Large intestine (tissue), 3 donors: ENCODE measurements around the gene NBEA. TPM values are rescaled to one million over a fixed set of nuclear protein-coding genes. Genes with fewer than 3 reads are reported as not detected.

ENCODE experiments used
- DNase-seq, 2 donors: peaks; one replicate each; pipeline versions ENCODE4 v3.0.0 to v3.0.0-alpha.2; 2013
- H3K27ac ChIP-seq: one replicate; pipeline ENCODE4 v1.5.1; 2013; ENCODE audit warnings: low read length
- H3K27me3 ChIP-seq: 2 replicates; pipeline ENCODE4 v1.6.1; 2013; ENCODE audit warnings: low read length; ENCODE audit not compliant: control insufficient read depth, insufficient read depth
- H3K36me3 ChIP-seq: 2 replicates; pipeline ENCODE4 v1.6.1; 2013; ENCODE audit warnings: low read length; ENCODE audit not compliant: control insufficient read depth, insufficient read depth
- H3K4me1 ChIP-seq: one replicate; pipeline ENCODE4 v1.6.1; 2013; ENCODE audit warnings: low read length; ENCODE audit not compliant: control insufficient read depth, insufficient read depth
- H3K4me3 ChIP-seq: one replicate; pipeline ENCODE4 v1.5.1; 2013; ENCODE audit warnings: low read length
- H3K9me3 ChIP-seq: one replicate; pipeline ENCODE4 v1.6.1; 2013; ENCODE audit warnings: mild to moderate bottlenecking, low read depth, low read length, moderate library complexity; ENCODE audit not compliant: control insufficient read depth
- WGBS: methylation state at CpG from one replicate; pipeline ENCODE4 v1.1.5; 2013; ENCODE audit warnings: low lambda C conversion rate; ENCODE audit not compliant: insufficient coverage; 5-methylcytosine and 5-hydroxymethylcytosine counted together
- polyA plus RNA-seq: library from polyadenylated mRNA; unstranded; fragments of 120-200 nt; gene quantifications from one replicate; pipeline ENCODE4 v1.2.1, GENCODE V29; 2013

NBEA gene
- polyA plus RNA-seq, 1 donor, result 8.7 TPM

- Histone ChIP-seq H3K4me3 (no peak overlapping the region), H3K4me1 (no peaks in the 10 kb centered on the region), H3K27ac (no peak overlapping the region), H3K36me3 (no peaks in the 10 kb centered on the region), H3K9me3 (no peaks in the 10 kb centered on the region), H3K27me3 (no peaks in the 10 kb centered on the region)
- DNase-seq, result no peak
- WGBS, result no CpG with 5 or more reads among the region's 3 CpGs
These were observed 218.8 kb downstream of the NBEA start for GRCh38 chr13:35160896-35161295.

GRCh38 chr13:35162420-35162819 lies 220.3 kb downstream of the NBEA start:
- no peak overlapping the region for H3K27ac ChIP-seq
- WGBS, result 78% methylated on average over 2 of the region's 2 CpGs
- no peaks in the 10 kb centered on the region for H3K36me3 ChIP-seq
- no peak overlapping the region for H3K4me3 ChIP-seq
- DNase-seq, result no peak
- no peaks in the 10 kb centered on the region for H3K27me3 ChIP-seq
- no peaks in the 10 kb centered on the region for H3K4me1 ChIP-seq
- H3K9me3 ChIP-seq, result no peaks in the 10 kb centered on the region

GRCh38 chr13:35163674-35164073 lies 221.6 kb downstream of the NBEA start:
- WGBS, result 100% methylated on average over 1 of the region's 1 CpG
- H3K4me1 ChIP-seq, result no peaks in the 10 kb centered on the region
- DNase-seq, result no peak

GRCh38 chr13:35164324-35164932 lies 222.4 kb downstream of the NBEA start:
- Histone ChIP-seq H3K27ac (no peak overlapping the region), H3K27me3 (no peaks in the 10 kb centered on the region), H3K4me3 (no peak overlapping the region), H3K36me3 (no peaks in the 10 kb centered on the region), H3K4me1 (no peaks in the 10 kb centered on the region), H3K9me3 (no peaks in the 10 kb centered on the region)
- DNase-seq, result peak; percentile 7 to 9

More at GRCh38 chr13:35163674-35164073, 221.6 kb downstream of the NBEA start:
- Histone ChIP-seq H3K36me3 (no peaks in the 10 kb centered on the region), H3K27me3 (no peaks in the 10 kb centered on the region), H3K27ac (no peak overlapping the region), H3K4me3 (no peak overlapping the region), H3K9me3 (no peaks in the 10 kb centered on the region)

- Histone ChIP-seq H3K4me1 (no peaks in the 10 kb centered on the region), H3K36me3 (no peaks in the 10 kb centered on the region), H3K27me3 (no peaks in the 10 kb centered on the region), H3K9me3 (no peaks in the 10 kb centered on the region), H3K4me3 (no peak overlapping the region), H3K27ac (no peak overlapping the region)
- no peak for DNase-seq
These were observed 223.1 kb downstream of the NBEA start for GRCh38 chr13:35165205-35165604.

GRCh38 chr13:35179494-35179893 lies 237.4 kb downstream of the NBEA start:
- Histone ChIP-seq H3K27ac (no peak overlapping the region), H3K4me3 (no peak overlapping the region), H3K27me3 (no peaks in the 10 kb centered on the region), H3K9me3 (no peaks in the 10 kb centered on the region), H3K4me1 (no peaks in the 10 kb centered on the region), H3K36me3 (no peaks in the 10 kb centered on the region)
- peak in 1 of 2 donors; percentile 4 for DNase-seq
- WGBS, result no CpG with 5 or more reads among the region's 2 CpGs

GRCh38 chr13:35179920-35180663 lies 238.0 kb downstream of the NBEA start:
- no peak for DNase-seq
- no peak overlapping the region for H3K27ac ChIP-seq
- H3K4me3 ChIP-seq, result no peak overlapping the region
- no peaks in the 10 kb centered on the region for H3K36me3 ChIP-seq
- no peaks in the 10 kb centered on the region for H3K9me3 ChIP-seq
- H3K4me1 ChIP-seq, result no peaks in the 10 kb centered on the region
- WGBS, result 76% methylated on average over 3 of the region's 3 CpGs
- no peaks in the 10 kb centered on the region for H3K27me3 ChIP-seq

GRCh38 chr13:35190241-35190640 lies 248.2 kb downstream of the NBEA start:
- H3K4me1 ChIP-seq, result no peaks in the 10 kb centered on the region
- WGBS, result no CpG with 5 or more reads among the region's 2 CpGs
- DNase-seq, result no peak
- H3K27me3 ChIP-seq, result no peaks in the 10 kb centered on the region
- H3K27ac ChIP-seq, result no peak overlapping the region
- H3K36me3 ChIP-seq, result no peaks in the 10 kb centered on the region
- no peak overlapping the region for H3K4me3 ChIP-seq
- H3K9me3 ChIP-seq, result peaks cover 4% of the 10 kb centered on the region

- 67% methylated on average over 1 of the region's 2 CpGs for WGBS
- Histone ChIP-seq H3K9me3 (peaks cover 4% of the 10 kb centered on the region), H3K4me3 (no peak overlapping the region), H3K27me3 (no peaks in the 10 kb centered on the region), H3K4me1 (no peaks in the 10 kb centered on the region), H3K36me3 (no peaks in the 10 kb centered on the region), H3K27ac (no peak overlapping the region)
- no peak for DNase-seq
These were observed 249.8 kb downstream of the NBEA start for GRCh38 chr13:35191883-35192282.

- no peak overlapping the region for H3K4me3 ChIP-seq
- no CpG with 5 or more reads among the region's 8 CpGs for WGBS
- no peaks in the 10 kb centered on the region for H3K4me1 ChIP-seq
- no peaks in the 10 kb centered on the region for H3K27me3 ChIP-seq
- DNase-seq, result no peak
- H3K9me3 ChIP-seq, result no peaks in the 10 kb centered on the region
- no peaks in the 10 kb centered on the region for H3K36me3 ChIP-seq
- H3K27ac ChIP-seq, result no peak overlapping the region
These were observed 256.6 kb downstream of the NBEA start for GRCh38 chr13:35198613-35199200.
